ENCODE measurements around the gene GPC5. TPM values are rescaled to one million over a fixed set of nuclear protein-coding genes. Genes with fewer than 3 reads are reported as not detected.

GPC5 gene
- total RNA-seq, 2 donors from 2014 or later: 0.83 to 1.3 TPM

DNA sequence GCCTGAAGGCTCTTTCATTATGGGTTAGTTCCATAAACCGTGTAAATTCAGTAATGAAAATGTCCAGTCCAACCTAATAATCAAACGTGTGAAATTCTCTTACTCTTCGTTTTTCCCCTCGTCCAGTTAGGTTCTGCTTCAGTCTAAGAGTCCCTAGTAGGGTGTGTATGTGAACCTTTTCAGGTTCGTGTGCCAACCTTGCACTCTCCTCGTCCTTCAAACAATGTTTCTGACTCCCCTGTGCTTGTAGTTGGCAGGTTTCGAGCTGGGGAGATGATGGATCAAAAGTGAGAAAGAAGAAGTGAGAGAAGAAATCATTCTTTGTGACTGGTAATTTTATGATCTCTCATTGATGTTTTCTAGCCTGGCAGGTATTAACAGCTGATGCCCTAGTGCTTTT is 366.1 kb downstream of the GPC5 start:
- TF ChIP-seq, protein P1, sequence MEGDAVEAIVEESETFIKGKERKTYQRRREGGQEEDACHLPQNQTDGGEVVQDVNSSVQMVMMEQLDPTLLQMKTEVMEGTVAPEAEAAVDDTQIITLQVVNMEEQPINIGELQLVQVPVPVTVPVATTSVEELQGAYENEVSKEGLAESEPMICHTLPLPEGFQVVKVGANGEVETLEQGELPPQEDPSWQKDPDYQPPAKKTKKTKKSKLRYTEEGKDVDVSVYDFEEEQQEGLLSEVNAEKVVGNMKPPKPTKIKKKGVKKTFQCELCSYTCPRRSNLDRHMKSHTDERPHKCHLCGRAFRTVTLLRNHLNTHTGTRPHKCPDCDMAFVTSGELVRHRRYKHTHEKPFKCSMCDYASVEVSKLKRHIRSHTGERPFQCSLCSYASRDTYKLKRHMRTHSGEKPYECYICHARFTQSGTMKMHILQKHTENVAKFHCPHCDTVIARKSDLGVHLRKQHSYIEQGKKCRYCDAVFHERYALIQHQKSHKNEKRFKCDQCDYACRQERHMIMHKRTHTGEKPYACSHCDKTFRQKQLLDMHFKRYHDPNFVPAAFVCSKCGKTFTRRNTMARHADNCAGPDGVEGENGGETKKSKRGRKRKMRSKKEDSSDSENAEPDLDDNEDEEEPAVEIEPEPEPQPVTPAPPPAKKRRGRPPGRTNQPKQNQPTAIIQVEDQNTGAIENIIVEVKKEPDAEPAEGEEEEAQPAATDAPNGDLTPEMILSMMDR (IDR thresholded peaks at IDR 0.05): no peak
- no peak overlapping the region for H3K27ac ChIP-seq
- no peak for DNase-seq (ENCODE audit: low spot score)

DNA sequence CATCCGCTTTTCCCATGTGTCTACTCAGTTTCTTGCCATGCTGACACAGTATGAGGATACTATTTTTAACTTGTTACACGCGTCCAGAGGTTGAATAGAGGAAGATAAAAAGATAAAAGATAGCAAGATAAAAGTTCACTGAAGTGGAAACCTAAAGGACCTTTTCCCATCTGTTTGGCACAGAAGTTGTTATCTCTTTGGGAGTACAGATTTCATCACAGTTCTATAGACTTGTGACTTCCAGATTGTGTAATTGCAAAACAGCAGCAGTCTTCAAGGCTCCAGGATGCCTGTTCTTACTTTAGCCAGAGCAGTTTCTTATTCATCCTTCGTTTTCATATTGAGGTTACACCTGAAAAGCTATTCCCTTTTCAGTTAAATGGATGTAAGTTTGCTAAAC is 369.2 kb downstream of the GPC5 start:
- no peaks in the 10 kb centered on the region for H3K4me1 ChIP-seq
- DNase-seq (ENCODE audit: low spot score): no peak
- H3K27me3 ChIP-seq: no peaks in the 10 kb centered on the region

More for the DNA sequence above, 366.1 kb downstream of the GPC5 start:
- no peaks in the 10 kb centered on the region for H3K27me3 ChIP-seq
- H3K36me3 ChIP-seq: no peaks in the 10 kb centered on the region
- no peaks in the 10 kb centered on the region for H3K9me3 ChIP-seq
- no peak overlapping the region for H3K4me3 ChIP-seq
- H3K4me1 ChIP-seq: no peaks in the 10 kb centered on the region

DNA sequence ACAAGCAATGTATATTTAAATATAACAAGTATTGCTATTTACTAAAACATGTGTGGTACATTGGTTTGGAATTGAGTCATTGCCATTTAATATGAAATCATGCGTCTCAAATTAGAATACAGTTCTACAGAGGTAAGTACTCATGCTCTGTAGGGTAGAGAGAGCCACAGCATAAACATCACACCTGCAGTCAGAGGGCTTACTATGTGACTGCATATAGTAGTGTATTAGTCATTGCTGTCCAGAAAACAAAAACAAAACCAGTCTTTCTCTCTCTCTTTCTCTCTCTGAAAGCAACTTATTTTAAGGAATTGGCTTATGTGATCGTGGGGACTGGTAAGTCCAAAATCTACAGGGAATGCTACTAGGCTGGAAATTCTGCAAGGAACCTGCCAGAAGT is 370.3 kb downstream of the GPC5 start:
- no peak for DNase-seq (ENCODE audit: low spot score)
- H3K36me3 ChIP-seq: no peaks in the 10 kb centered on the region
- no peaks in the 10 kb centered on the region for H3K9me3 ChIP-seq
- no peak overlapping the region for H3K27ac ChIP-seq
- H3K4me1 ChIP-seq: no peaks in the 10 kb centered on the region
- H3K27me3 ChIP-seq: no peaks in the 10 kb centered on the region
- H3K4me3 ChIP-seq: no peak overlapping the region
- TF ChIP-seq, protein P1 (IDR thresholded peaks at IDR 0.05): no peak

More for the DNA sequence above, 369.2 kb downstream of the GPC5 start:
- TF ChIP-seq, protein P1 (IDR thresholded peaks at IDR 0.05): no peak
- Histone ChIP-seq H3K36me3 (no peaks in the 10 kb centered on the region), H3K4me3 (no peak overlapping the region), H3K27ac (no peak overlapping the region), H3K9me3 (no peaks in the 10 kb centered on the region)

DNA sequence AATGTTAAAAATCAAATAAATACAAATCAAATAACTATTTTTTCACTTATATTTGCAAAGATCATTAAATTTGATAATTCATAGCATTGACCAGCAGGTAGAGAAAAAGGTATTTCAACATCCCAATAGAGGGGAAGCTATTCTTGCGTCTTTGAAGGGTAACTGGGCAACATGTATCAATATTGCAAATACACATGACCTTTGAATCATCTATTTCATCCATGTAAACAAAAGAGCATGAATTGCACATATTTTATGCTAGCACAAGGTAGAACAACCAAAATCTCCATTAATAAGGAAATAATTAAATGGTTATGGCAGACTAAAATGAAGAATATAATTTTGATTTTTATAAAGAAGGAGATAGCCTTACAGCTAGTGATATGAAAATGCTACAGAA is 372.8 kb downstream of the GPC5 start:
- TF ChIP-seq, protein P1 (IDR thresholded peaks at IDR 0.05): no peak
- no peak for DNase-seq (ENCODE audit: low spot score)

DNA sequence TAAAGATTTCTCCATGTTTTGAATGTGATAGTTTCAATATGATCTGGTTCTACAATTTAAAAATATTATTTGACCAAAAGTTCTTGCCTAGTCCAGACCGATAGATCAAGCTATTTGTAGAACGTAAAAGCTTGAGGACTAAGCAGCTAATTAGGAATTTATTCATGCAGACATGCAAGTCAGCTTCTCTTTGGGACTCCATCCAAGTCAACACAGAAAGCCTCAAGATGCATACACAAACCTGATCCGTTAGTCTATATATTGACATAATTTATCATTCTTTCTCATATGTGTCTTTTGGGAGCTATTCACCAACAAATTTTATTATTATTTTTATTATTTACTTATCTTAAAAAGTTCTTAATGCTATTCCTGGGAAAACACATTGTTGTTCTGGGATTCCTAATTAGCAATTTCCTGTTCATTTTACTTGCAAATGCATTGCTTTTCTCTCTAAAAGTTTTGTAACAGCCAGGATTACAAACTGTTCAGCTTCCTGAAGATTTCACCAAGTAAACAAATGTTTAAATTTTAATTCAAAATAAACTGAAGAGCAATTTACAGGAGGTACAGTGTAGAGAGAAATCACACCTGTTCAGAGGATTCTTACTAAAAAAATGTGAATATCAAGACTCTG is 375.3 kb downstream of the GPC5 start:
- TF ChIP-seq, protein P1 (IDR thresholded peaks at IDR 0.05): no peak
- H3K27me3 ChIP-seq: no peaks in the 10 kb centered on the region

More for the DNA sequence above, 372.8 kb downstream of the GPC5 start:
- H3K9me3 ChIP-seq: no peaks in the 10 kb centered on the region
- H3K4me3 ChIP-seq: no peak overlapping the region
- no peaks in the 10 kb centered on the region for H3K36me3 ChIP-seq
- H3K4me1 ChIP-seq: no peaks in the 10 kb centered on the region
- H3K27ac ChIP-seq: no peak overlapping the region
- no peaks in the 10 kb centered on the region for H3K27me3 ChIP-seq

DNA sequence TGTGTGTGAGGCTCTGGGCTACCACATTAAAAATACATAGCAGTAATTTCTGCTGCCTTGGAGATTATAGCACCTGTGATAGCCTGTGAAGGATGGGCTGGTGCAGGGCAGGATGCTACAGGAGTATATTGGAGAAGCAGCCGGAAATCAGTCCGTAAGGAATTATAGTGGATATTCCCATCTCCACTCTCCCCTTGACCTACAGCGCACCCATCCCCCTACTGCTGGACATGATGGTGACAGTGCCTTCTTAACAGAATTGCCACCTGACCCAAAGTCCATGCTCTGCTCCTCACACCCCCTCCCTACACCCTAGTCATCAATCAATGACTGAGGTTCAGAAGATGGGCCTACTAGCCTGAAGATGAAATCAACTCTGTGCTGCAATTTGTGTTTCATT is 376.0 kb downstream of the GPC5 start:
- Histone ChIP-seq H3K4me3 (no peak overlapping the region), H3K27ac (no peak overlapping the region), H3K9me3 (no peaks in the 10 kb centered on the region), H3K36me3 (no peaks in the 10 kb centered on the region), H3K4me1 (no peaks in the 10 kb centered on the region), H3K27me3 (no peaks in the 10 kb centered on the region)
- TF ChIP-seq, protein P1 (IDR thresholded peaks at IDR 0.05): no peak
- DNase-seq (ENCODE audit: low spot score): no peak

More for the DNA sequence above, 375.3 kb downstream of the GPC5 start:
- Histone ChIP-seq H3K27ac (no peak overlapping the region), H3K4me1 (no peaks in the 10 kb centered on the region), H3K36me3 (no peaks in the 10 kb centered on the region), H3K9me3 (no peaks in the 10 kb centered on the region), H3K4me3 (no peak overlapping the region)
- no peak for DNase-seq (ENCODE audit: low spot score)

Data from right atrium auricular region (tissue), 2 donors.